ENCODE measurements around the gene GRP. TPM values are rescaled to one million over a fixed set of nuclear protein-coding genes. Genes with fewer than 3 reads are reported as not detected.

GRP gene
- total RNA-seq, 5 donors from 2014 or later (not counting 1 experiment from before 2014, with no cell fraction given), result not detected

- DNase-seq (no peak), ATAC-seq (replicated peaks in 1 of 4) (no peak)
- Mint-ChIP-seq H3K9me3 (no peaks in the 10 kb centered on the region), H3K4me1 (no peaks in the 10 kb centered on the region), H3K4me3 (no peak overlapping the region), H3K27ac (no peak overlapping the region), H3K36me3 (no peaks in the 10 kb centered on the region), H3K27me3 (peaks cover 22 to 31% of the 10 kb centered on the region in 2 donors)
- H3K4me3 ChIP-seq (ENCODE audit: control insufficient read depth in 1 of 2, extremely low read depth in 1 of 2, low read length in 1 of 2), result no peak overlapping the region
- no peak overlapping the region for H3K27ac ChIP-seq (ENCODE audit: low read length)
- no peaks in the 10 kb centered on the region for H3K9me3 ChIP-seq
- peaks cover 0 to 8% of the 10 kb centered on the region in 2 experiments for H3K27me3 ChIP-seq (replicated peaks in 1 of 2; ENCODE audit: control insufficient read depth in 2 of 2, extremely low read depth in 1 of 2, insufficient read depth in 2 of 2, low read length in 1 of 2)
- ChIA-PET POLR2A (no interaction called here), CTCF (no interaction called here)
- no peaks in the 10 kb centered on the region for H3K36me3 ChIP-seq (ENCODE audit: control insufficient read depth in 2 of 2, extremely low read depth in 1 of 2, insufficient read depth in 1 of 2, low read length in 1 of 2)
- 67% methylated on average over 1 of the region's 6 CpGs for WGBS (ENCODE audit: insufficient coverage)
- H3K4me1 ChIP-seq (ENCODE audit: control insufficient read depth in 1 of 2, extremely low read depth in 1 of 2, insufficient read depth in 2 of 2, low read length in 2 of 2), result no peaks in the 10 kb centered on the region
These were observed 12.5 kb upstream of the GRP start for GRCh38 chr18:59207506-59207905.

- ChIA-PET POLR2A (no interaction called here), CTCF (no interaction called here)
- ATAC-seq (replicated peaks in 1 of 4) (no peak), DNase-seq (no peak)
- H3K36me3 Mint-ChIP-seq, result no peaks in the 10 kb centered on the region
- Histone ChIP-seq H3K4me1 (ENCODE audit: control insufficient read depth in 1 of 2, extremely low read depth in 1 of 2, insufficient read depth in 2 of 2, low read length in 2 of 2) (no peaks in the 10 kb centered on the region), H3K27ac (ENCODE audit: low read length) (no peak overlapping the region), H3K36me3 (ENCODE audit: control insufficient read depth in 2 of 2, extremely low read depth in 1 of 2, insufficient read depth in 1 of 2, low read length in 1 of 2) (no peaks in the 10 kb centered on the region), H3K9me3 (no peaks in the 10 kb centered on the region), H3K27me3 (replicated peaks in 1 of 2; ENCODE audit: control insufficient read depth in 2 of 2, extremely low read depth in 1 of 2, insufficient read depth in 2 of 2, low read length in 1 of 2) (peaks cover 0 to 6% of the 10 kb centered on the region in 2 experiments), H3K4me3 (ENCODE audit: control insufficient read depth in 1 of 2, extremely low read depth in 1 of 2, low read length in 1 of 2) (no peak overlapping the region)
- H3K9me3 Mint-ChIP-seq, result no peaks in the 10 kb centered on the region
- WGBS (ENCODE audit: insufficient coverage), result 78% methylated on average over 3 of the region's 6 CpGs
- no peaks in the 10 kb centered on the region for H3K4me1 Mint-ChIP-seq
- no peak overlapping the region for H3K4me3 Mint-ChIP-seq
- H3K27ac Mint-ChIP-seq, result no peak overlapping the region
- peaks cover 23 to 28% of the 10 kb centered on the region in 2 donors for H3K27me3 Mint-ChIP-seq
These were observed 11.3 kb upstream of the GRP start for GRCh38 chr18:59208602-59209125.

GRCh38 chr18:59210299-59210698 is 9.7 kb upstream of the GRP start:
- Mint-ChIP-seq H3K9me3 (no peaks in the 10 kb centered on the region), H3K4me1 (no peaks in the 10 kb centered on the region), H3K27me3 (peaks cover 33 to 44% of the 10 kb centered on the region in 2 donors), H3K4me3 (no peak overlapping the region), H3K36me3 (no peaks in the 10 kb centered on the region), H3K27ac (no peak overlapping the region)
- ATAC-seq (replicated peaks in 1 of 4), result no peak
- ChIA-PET CTCF (no interaction called here), POLR2A (no interaction called here)
- Histone ChIP-seq H3K4me3 (ENCODE audit: control insufficient read depth in 1 of 2, extremely low read depth in 1 of 2, low read length in 1 of 2) (no peak overlapping the region), H3K27me3 (replicated peaks in 1 of 2; ENCODE audit: control insufficient read depth in 2 of 2, extremely low read depth in 1 of 2, insufficient read depth in 2 of 2, low read length in 1 of 2) (peaks cover 0 to 14% of the 10 kb centered on the region in 2 experiments), H3K36me3 (ENCODE audit: control insufficient read depth in 2 of 2, extremely low read depth in 1 of 2, insufficient read depth in 1 of 2, low read length in 1 of 2) (no peaks in the 10 kb centered on the region), H3K27ac (ENCODE audit: low read length) (no peak overlapping the region), H3K9me3 (no peaks in the 10 kb centered on the region), H3K4me1 (ENCODE audit: control insufficient read depth in 1 of 2, extremely low read depth in 1 of 2, insufficient read depth in 2 of 2, low read length in 2 of 2) (no peaks in the 10 kb centered on the region)
- WGBS (ENCODE audit: insufficient coverage), result no CpG with 5 or more reads among the region's 4 CpGs
- no peak for DNase-seq

GRCh38 chr18:59211629-59212028 is 8.3 kb upstream of the GRP start:
- DNase-seq, result no peak
- Histone ChIP-seq H3K27ac (ENCODE audit: low read length) (no peak overlapping the region), H3K4me3 (ENCODE audit: control insufficient read depth in 1 of 2, extremely low read depth in 1 of 2, low read length in 1 of 2) (no peak overlapping the region), H3K36me3 (ENCODE audit: control insufficient read depth in 2 of 2, extremely low read depth in 1 of 2, insufficient read depth in 1 of 2, low read length in 1 of 2) (no peaks in the 10 kb centered on the region), H3K9me3 (no peaks in the 10 kb centered on the region), H3K27me3 (replicated peaks in 1 of 2; ENCODE audit: control insufficient read depth in 2 of 2, extremely low read depth in 1 of 2, insufficient read depth in 2 of 2, low read length in 1 of 2) (peaks cover 0 to 9% of the 10 kb centered on the region in 2 experiments), H3K4me1 (ENCODE audit: control insufficient read depth in 1 of 2, extremely low read depth in 1 of 2, insufficient read depth in 2 of 2, low read length in 2 of 2) (no peaks in the 10 kb centered on the region)
- Mint-ChIP-seq H3K9me3 (no peaks in the 10 kb centered on the region), H3K27me3 (peaks cover 39 to 51% of the 10 kb centered on the region in 2 donors), H3K4me3 (no peak overlapping the region), H3K36me3 (no peaks in the 10 kb centered on the region), H3K4me1 (no peaks in the 10 kb centered on the region), H3K27ac (no peak overlapping the region)
- ChIA-PET CTCF (no interaction called here), POLR2A (no interaction called here)
- WGBS (ENCODE audit: insufficient coverage), result 88% methylated on average over 2 of the region's 2 CpGs
- no peak for ATAC-seq (replicated peaks in 1 of 4)

- peaks cover 9 to 11% (median 11%) of the 10 kb centered on the region in 3 donors for H3K4me1 Mint-ChIP-seq
- Histone ChIP-seq H3K4me3 (ENCODE audit: control insufficient read depth in 1 of 2, extremely low read depth in 1 of 2, low read length in 1 of 2) (no peak overlapping the region), H3K27ac (ENCODE audit: low read length) (no peak overlapping the region), H3K36me3 (ENCODE audit: control insufficient read depth in 2 of 2, extremely low read depth in 1 of 2, insufficient read depth in 1 of 2, low read length in 1 of 2) (no peaks in the 10 kb centered on the region), H3K9me3 (no peaks in the 10 kb centered on the region), H3K4me1 (ENCODE audit: control insufficient read depth in 1 of 2, extremely low read depth in 1 of 2, insufficient read depth in 2 of 2, low read length in 2 of 2) (no peaks in the 10 kb centered on the region), H3K27me3 (replicated peaks in 1 of 2; ENCODE audit: control insufficient read depth in 2 of 2, extremely low read depth in 1 of 2, insufficient read depth in 2 of 2, low read length in 1 of 2) (peaks cover 20 to 40% of the 10 kb centered on the region in 2 experiments)
- 75% methylated on average over 2 of the region's 6 CpGs for WGBS (ENCODE audit: insufficient coverage)
- no peak overlapping the region for H3K4me3 Mint-ChIP-seq
- H3K27ac Mint-ChIP-seq, result no peak overlapping the region
- CTCF ChIA-PET, result no interaction called here
- H3K36me3 Mint-ChIP-seq, result no peaks in the 10 kb centered on the region
- H3K27me3 Mint-ChIP-seq, result peaks cover 69 to 77% of the 10 kb centered on the region in 2 donors
- POLR2A ChIA-PET, result no interaction called here
- ATAC-seq (replicated peaks in 1 of 4) (no peak), DNase-seq (no peak)
- no peaks in the 10 kb centered on the region for H3K9me3 Mint-ChIP-seq
These were observed 1.9 kb upstream of the GRP start for GRCh38 chr18:59218018-59218417.

- H3K27me3 ChIP-seq (replicated peaks in 1 of 2; ENCODE audit: control insufficient read depth in 2 of 2, extremely low read depth in 1 of 2, insufficient read depth in 2 of 2, low read length in 1 of 2), result peaks cover 20 to 31% of the 10 kb centered on the region in 2 experiments
- POLR2A ChIA-PET, result no interaction called here
- H3K27ac Mint-ChIP-seq, result no peak overlapping the region
These were observed 316 bp downstream of the GRP start for GRCh38 chr18:59220164-59220783.

More at GRCh38 chr18:59220164-59220783, 316 bp downstream of the GRP start:
- Mint-ChIP-seq H3K9me3 (no peaks in the 10 kb centered on the region), H3K4me1 (peaks cover 9 to 11% (median 11%) of the 10 kb centered on the region in 3 donors), H3K4me3 (peak overlapping the region in 1 of 3 donors; percentile 55), H3K36me3 (no peaks in the 10 kb centered on the region), H3K27me3 (peaks cover 72 to 78% of the 10 kb centered on the region in 2 donors)
- H3K9me3 ChIP-seq, result no peaks in the 10 kb centered on the region
- WGBS (ENCODE audit: insufficient coverage), result 7% methylated on average over 45 of the region's 46 CpGs
- no peaks in the 10 kb centered on the region for H3K36me3 ChIP-seq (ENCODE audit: control insufficient read depth in 2 of 2, extremely low read depth in 1 of 2, insufficient read depth in 1 of 2, low read length in 1 of 2)
- CTCF ChIA-PET, result no interaction called here
- DNase-seq (no peak), ATAC-seq (replicated peaks in 1 of 4) (no peak)
- no peak overlapping the region for H3K4me3 ChIP-seq (ENCODE audit: control insufficient read depth in 1 of 2, extremely low read depth in 1 of 2, low read length in 1 of 2)
- H3K27ac ChIP-seq (ENCODE audit: low read length), result no peak overlapping the region
- H3K4me1 ChIP-seq (ENCODE audit: control insufficient read depth in 1 of 2, extremely low read depth in 1 of 2, insufficient read depth in 2 of 2, low read length in 2 of 2), result no peaks in the 10 kb centered on the region
